Nephron progenitor cell (in vitro differentiated cells): ENCODE measurements around the gene ARMC6.

ENCODE experiments used
- DNase-seq: peaks from one replicate; pipeline ENCODE4 v3.0.0; 2021
- H3K27ac Mint-ChIP-seq: 2 replicates; pipeline ENCODE4 v1.8.0; 2021; ENCODE audit warnings: mild to moderate bottlenecking, moderate library complexity, mixed read lengths
- H3K27me3 Mint-ChIP-seq: 2 replicates; pipeline ENCODE4 v1.8.0; 2021; ENCODE audit warnings: mild to moderate bottlenecking, low read depth, mixed read lengths; ENCODE audit not compliant: poor library complexity
- H3K36me3 Mint-ChIP-seq: 2 replicates; pipeline ENCODE4 v1.8.0; 2021; ENCODE audit warnings: low read depth, mixed read lengths
- H3K4me1 Mint-ChIP-seq: 2 replicates; pipeline ENCODE4 v1.8.0; 2021; ENCODE audit warnings: mixed read lengths
- H3K4me3 Mint-ChIP-seq: 2 replicates; pipeline ENCODE4 v1.8.0; 2021; ENCODE audit warnings: mild to moderate bottlenecking, moderate library complexity, mixed read lengths
- H3K9me3 Mint-ChIP-seq: 2 replicates; pipeline ENCODE4 v1.8.0; 2021; ENCODE audit warnings: mild to moderate bottlenecking, moderate library complexity, mixed read lengths
- TF ChIP-seq, protein P1 (sequence below): fragments of 200-600 bp; sonication (generic); IDR thresholded peaks from 2 replicates; pipeline ENCODE4 v1.5.0; 2021; ENCODE audit warnings: antibody characterized with exemption

The ARMC6 gene

GRCh38 chr19:19032420-19033175, 805 bp upstream of the ARMC6 start:
- Mint-ChIP-seq H3K9me3 (peaks cover 16% of the 10 kb centered on the region), H3K4me3 (peak overlapping the region; percentile 93), H3K4me1 (peaks cover 23% of the 10 kb centered on the region), H3K27ac (peak overlapping the region; percentile 93), H3K36me3 (peaks cover 47% of the 10 kb centered on the region), H3K27me3 (no peaks in the 10 kb centered on the region)
- DNase-seq, result peak; percentile 94
- TF ChIP-seq, protein P1, sequence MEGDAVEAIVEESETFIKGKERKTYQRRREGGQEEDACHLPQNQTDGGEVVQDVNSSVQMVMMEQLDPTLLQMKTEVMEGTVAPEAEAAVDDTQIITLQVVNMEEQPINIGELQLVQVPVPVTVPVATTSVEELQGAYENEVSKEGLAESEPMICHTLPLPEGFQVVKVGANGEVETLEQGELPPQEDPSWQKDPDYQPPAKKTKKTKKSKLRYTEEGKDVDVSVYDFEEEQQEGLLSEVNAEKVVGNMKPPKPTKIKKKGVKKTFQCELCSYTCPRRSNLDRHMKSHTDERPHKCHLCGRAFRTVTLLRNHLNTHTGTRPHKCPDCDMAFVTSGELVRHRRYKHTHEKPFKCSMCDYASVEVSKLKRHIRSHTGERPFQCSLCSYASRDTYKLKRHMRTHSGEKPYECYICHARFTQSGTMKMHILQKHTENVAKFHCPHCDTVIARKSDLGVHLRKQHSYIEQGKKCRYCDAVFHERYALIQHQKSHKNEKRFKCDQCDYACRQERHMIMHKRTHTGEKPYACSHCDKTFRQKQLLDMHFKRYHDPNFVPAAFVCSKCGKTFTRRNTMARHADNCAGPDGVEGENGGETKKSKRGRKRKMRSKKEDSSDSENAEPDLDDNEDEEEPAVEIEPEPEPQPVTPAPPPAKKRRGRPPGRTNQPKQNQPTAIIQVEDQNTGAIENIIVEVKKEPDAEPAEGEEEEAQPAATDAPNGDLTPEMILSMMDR, result no peak

GRCh38 chr19:19033176-19033425, 302 bp upstream of the ARMC6 start:
- H3K9me3 Mint-ChIP-seq, result peaks cover 22% of the 10 kb centered on the region
- no peaks in the 10 kb centered on the region for H3K27me3 Mint-ChIP-seq
- H3K4me3 Mint-ChIP-seq, result peak overlapping the region; percentile 93
- peaks cover 23% of the 10 kb centered on the region for H3K4me1 Mint-ChIP-seq
- no peak overlapping the region for H3K27ac Mint-ChIP-seq
- DNase-seq, result no peak
- H3K36me3 Mint-ChIP-seq, result peaks cover 47% of the 10 kb centered on the region
- TF ChIP-seq, protein P1, result no peak

DNA sequence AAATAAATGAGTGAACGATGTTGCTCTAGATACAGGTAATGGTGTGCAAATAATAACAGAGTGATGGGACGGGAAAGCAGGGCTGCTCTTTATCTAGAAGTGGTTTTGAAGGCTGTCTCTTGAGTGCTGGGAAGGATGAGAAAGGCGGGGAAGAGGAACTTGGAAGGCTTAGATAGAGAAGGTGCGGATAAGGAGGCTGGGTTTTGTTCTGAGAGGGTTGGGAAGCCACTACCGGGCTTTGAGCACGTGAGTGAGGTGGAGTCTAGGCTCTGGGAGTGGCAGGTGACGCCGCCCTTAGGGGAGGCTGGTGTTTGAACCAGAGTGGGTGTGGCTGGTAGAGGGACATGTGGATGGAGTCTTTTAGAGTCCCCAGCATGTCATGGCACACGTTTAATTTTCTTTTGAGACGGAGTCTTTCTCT, 811 bp downstream of the ARMC6 start:
- Mint-ChIP-seq H3K27ac (peak overlapping the region; percentile 75), H3K4me3 (peak overlapping the region; percentile 89), H3K36me3 (peaks cover 52% of the 10 kb centered on the region)

GRCh38 chr19:19039901-19040300, 6.5 kb downstream of the ARMC6 start:
- DNase-seq, result no peak
- peaks cover 59% of the 10 kb centered on the region for H3K36me3 Mint-ChIP-seq

More for the DNA sequence above, 811 bp downstream of the ARMC6 start:
- DNase-seq, result peak; percentile 38
- Mint-ChIP-seq H3K4me1 (peaks cover 23% of the 10 kb centered on the region), H3K9me3 (peaks cover 29% of the 10 kb centered on the region), H3K27me3 (no peaks in the 10 kb centered on the region)
- TF ChIP-seq, protein P1, result no peak

GRCh38 chr19:19040417-19040816, 7.0 kb downstream of the ARMC6 start:
- no peak overlapping the region for H3K27ac Mint-ChIP-seq
- peaks cover 35% of the 10 kb centered on the region for H3K9me3 Mint-ChIP-seq
- no peak for DNase-seq
- no peak overlapping the region for H3K4me3 Mint-ChIP-seq
- TF ChIP-seq, protein P1, result no peak
- H3K36me3 Mint-ChIP-seq, result peaks cover 63% of the 10 kb centered on the region
- peaks cover 4% of the 10 kb centered on the region for H3K4me1 Mint-ChIP-seq
- no peaks in the 10 kb centered on the region for H3K27me3 Mint-ChIP-seq

More at GRCh38 chr19:19039901-19040300, 6.5 kb downstream of the ARMC6 start:
- peaks cover 35% of the 10 kb centered on the region for H3K9me3 Mint-ChIP-seq
- peaks cover 4% of the 10 kb centered on the region for H3K4me1 Mint-ChIP-seq
- H3K4me3 Mint-ChIP-seq, result no peak overlapping the region
- no peak overlapping the region for H3K27ac Mint-ChIP-seq
- H3K27me3 Mint-ChIP-seq, result no peaks in the 10 kb centered on the region
- TF ChIP-seq, protein P1, result no peak

GRCh38 chr19:19042732-19043280, 9.4 kb downstream of the ARMC6 start:
- Mint-ChIP-seq H3K27ac (peak overlapping the region; percentile 39), H3K27me3 (no peaks in the 10 kb centered on the region), H3K9me3 (peaks cover 17% of the 10 kb centered on the region), H3K4me1 (no peaks in the 10 kb centered on the region), H3K4me3 (no peak overlapping the region), H3K36me3 (peaks cover 60% of the 10 kb centered on the region)
- TF ChIP-seq, protein P1, result no peak
- DNase-seq, result no peak
